ENCODE results near the gene ATAD3B.
"Not testable (repeated sequence)": the region's sequence is repeated elsewhere in the genome, so short reads cannot be mapped to it uniquely, and the experiment has no call there.

The ATAD3B gene

DNA sequence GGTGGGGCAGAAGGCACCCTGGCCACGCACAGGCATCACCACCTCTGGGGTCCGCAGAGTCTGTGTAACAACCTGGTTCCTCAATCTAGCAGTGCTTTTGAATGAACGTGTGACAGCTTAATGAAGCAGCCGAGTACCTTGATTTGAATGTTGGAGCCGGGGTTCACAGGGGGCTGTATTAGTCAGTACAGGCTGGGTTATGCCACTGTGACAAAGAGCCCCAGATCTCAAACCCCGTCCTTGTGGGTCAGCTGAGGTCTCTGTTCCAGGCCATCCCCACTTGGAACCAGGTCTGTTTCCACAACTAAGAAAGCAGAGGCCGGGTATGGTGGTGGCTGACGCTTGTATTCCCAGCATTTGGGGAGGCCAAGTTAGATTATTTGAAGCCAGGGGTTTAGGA is 58.4 kb downstream of the ATAD3B start:
- H3K4me3 ChIP-seq (ENCODE audit: low read depth, low read length): no peak overlapping the region
- TF ChIP-seq, protein P1, sequence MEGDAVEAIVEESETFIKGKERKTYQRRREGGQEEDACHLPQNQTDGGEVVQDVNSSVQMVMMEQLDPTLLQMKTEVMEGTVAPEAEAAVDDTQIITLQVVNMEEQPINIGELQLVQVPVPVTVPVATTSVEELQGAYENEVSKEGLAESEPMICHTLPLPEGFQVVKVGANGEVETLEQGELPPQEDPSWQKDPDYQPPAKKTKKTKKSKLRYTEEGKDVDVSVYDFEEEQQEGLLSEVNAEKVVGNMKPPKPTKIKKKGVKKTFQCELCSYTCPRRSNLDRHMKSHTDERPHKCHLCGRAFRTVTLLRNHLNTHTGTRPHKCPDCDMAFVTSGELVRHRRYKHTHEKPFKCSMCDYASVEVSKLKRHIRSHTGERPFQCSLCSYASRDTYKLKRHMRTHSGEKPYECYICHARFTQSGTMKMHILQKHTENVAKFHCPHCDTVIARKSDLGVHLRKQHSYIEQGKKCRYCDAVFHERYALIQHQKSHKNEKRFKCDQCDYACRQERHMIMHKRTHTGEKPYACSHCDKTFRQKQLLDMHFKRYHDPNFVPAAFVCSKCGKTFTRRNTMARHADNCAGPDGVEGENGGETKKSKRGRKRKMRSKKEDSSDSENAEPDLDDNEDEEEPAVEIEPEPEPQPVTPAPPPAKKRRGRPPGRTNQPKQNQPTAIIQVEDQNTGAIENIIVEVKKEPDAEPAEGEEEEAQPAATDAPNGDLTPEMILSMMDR (IDR thresholded peaks at IDR 0.05; ENCODE audit: low read depth, low read length): no peak

DNA sequence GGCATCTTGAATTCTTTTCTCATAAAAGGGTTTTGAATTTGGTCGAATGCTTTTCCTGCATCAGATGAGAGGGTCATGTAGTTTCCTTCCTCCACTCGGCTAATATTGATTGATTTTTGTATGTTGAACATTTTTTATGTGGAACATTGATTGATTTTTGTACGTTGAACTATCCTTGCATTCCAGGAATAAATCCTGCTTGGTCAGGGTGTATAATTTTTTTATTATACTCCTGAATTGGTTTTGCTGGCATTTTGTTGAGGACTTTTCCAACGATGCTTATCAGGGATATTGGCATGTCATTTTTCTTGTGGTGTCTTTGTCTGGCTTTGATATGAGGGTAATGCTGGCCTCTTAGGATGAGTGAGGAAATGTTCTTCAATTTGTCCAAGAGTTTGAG is 60.4 kb downstream of the ATAD3B start:
- H3K4me3 ChIP-seq (ENCODE audit: low read depth, low read length): no peak overlapping the region
- TF ChIP-seq, protein P1 (IDR thresholded peaks at IDR 0.05; ENCODE audit: low read depth, low read length): no peak

DNA sequence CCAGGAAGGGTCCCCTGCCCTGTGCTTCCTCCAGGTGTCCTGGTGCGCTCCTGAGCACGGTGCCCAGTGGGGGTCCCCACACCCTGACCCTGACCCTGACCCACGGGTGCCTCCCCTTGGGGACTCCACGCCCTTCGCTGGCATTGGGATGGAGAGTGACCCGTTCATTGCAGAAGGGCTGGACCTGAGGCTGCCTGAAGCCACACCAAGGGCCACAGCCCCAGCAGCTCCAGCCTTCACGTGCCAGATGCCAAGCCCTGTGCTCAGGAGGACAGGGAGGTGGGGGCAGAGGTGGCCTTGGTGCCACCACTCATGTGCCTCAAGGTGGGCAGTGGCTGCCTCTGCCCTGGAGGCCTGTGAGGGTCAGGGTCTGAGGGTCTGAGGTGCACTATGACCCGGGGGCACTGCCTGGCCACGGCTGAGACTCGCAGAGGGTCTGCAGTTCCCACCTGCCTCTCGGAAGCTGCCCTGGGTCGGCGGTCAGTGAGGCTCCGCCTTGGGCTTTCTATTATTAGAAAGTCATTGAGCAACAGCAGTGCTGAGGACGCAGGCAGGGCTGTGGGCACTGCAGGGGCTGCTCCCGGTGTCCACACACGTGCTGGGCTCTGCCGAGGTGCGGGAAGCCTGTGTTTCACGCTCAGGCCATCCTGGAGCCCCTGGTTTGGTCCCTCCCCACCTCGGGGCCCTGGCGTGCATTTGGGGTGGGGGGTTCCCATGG is 61.8 kb downstream of the ATAD3B start:
- not testable (repeated sequence) for H3K4me3 ChIP-seq (ENCODE audit: low read depth, low read length)

DNA sequence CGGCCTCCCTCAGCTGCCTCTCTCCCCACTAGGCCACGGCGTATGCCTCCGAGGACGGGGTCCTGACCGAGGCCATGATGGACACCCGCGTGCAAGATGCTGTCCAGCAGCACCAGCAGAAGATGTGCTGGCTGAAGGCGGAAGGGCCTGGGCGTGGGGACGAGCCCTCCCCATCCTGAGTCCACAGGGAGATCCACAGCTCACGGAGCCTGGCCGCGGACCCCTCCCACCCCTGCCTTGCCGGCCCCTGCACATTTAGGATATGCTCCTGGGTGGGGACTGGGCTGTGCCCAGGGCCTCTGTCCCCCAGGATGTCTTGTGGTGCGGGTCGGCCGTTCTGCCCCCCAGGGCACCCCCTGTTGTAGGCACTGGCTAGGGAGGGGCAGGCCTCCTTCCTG is 62.3 kb downstream of the ATAD3B start:
- H3K4me3 ChIP-seq (ENCODE audit: low read depth, low read length): not testable (repeated sequence)

DNA sequence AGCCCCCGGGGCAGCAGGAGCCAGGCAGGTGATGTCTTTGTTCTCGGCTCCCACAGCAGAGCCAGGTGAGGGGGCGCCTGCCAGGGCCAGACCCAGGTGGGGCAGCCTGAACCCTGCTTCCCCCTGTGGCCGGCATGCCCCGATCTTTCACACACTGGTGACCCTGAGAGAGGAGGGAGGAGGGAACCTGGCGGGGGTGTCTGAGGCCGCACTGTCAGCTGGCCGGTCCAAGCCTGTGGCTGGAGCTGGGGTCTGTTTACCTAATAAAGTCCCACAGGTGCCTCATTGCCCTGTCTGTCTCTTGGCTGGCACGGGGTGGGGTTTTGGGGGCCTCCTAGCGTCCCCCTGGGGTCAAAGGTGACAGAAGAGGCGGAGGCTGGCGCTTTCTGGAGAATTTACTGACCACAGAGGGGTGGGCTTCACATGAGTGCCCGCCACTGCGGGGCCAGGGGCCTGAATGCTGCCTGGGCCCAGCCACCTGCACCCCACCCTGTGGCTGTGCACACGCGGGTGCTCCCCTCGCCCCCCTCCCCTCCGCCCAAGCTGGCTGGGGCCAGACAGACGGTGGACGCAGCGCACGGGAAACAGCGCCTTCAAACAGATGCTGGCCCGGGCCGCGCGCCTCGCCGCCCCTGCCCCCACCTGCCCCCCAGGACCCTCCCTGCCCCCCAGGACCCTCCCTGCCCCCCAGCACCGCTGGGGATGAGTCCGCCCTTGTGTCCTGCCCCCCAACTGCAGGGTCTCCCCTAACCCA is 63.0 kb downstream of the ATAD3B start:
- TF ChIP-seq, protein P1 (IDR thresholded peaks at IDR 0.05; ENCODE audit: low read depth, low read length): no peak
- H3K4me3 ChIP-seq (ENCODE audit: low read depth, low read length): no peak overlapping the region

DNA sequence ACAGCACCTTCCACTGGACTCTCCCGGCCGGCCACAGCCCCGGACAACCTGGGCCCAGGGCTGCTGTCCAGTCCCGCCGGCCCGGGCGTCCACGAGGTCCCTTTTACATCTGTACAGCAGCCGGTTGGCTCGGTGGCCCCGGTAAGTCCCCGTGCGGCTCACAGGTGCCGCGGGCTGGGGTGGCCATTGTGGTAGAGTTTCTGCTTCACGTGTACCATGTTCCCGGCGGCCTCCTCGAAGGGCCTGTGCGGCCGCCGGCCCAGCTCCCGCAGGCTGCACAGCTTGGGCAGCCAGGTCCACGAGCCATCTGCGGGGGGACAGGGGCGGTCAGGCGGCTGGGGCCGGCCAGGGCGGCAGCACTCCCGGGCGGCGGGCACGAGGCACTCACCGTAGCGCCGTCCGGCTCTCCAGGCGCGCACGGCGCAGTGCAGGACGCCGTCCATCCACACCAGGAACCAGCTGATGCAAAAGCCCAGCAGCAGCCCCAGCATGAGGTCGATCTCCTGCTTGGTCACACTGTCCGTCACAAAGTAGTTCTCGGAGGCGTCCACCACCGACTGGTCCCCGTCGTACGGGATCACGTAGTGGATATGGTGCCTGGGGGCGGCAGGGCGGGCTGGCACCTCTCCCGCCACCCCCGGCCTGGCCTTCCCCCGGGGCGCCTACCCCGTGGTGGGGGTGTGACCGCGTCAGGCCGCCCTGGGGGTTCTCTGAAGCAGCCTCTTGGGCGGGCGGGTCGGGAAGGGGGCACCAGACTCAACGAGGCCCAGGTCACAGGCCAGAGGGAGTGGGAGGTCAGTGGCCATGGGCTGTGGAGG is 63.8 kb downstream of the ATAD3B start:
- TF ChIP-seq, protein P1 (IDR thresholded peaks at IDR 0.05; ENCODE audit: low read depth, low read length): no peak

DNA sequence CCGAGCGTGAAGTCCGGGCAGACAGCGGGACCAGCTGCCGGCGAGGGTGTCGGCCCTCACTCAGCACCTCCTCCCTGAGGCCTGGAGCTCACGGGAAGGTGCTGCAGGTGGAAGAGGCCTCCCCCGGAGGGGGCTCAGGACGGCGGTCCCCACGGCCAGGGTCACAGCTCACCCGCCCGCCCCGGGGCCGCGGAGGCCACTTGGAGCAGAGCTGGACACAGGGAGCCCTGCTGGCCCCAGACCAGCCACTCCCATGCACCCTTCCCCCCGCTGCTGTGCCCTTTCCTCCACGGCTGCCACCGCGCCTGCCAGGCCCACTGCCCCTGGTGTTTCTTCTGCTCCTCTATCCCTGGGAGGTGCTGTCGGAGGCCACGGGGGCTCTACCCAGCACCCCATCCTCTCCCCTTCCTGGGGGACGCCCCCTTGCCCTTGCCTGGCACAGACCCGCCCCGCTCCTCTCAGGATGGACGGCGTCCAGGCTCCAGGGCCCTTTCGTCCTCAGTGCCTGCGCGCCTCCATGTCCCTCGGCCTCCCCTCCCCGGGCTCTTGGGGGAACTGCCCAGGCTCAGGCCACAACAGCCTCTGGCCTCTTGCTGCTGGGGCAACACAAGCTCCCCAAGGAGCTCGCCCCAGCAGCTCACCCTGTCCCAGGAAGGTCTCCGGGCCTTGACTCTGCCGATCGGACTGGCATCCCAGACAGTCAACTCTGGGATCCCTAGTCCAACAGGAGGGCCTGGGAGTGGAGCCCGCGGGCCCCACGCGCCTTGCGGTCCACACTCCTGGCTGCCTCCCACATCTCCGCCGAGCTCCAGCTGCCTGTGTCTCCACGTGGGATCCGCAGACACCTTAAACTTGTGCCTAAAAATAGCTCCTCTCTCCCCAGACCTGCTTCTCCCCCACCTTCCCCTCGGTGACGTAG is 64.7 kb downstream of the ATAD3B start:
- H3K4me3 ChIP-seq (ENCODE audit: low read depth, low read length): no peak overlapping the region
- TF ChIP-seq, protein P1 (IDR thresholded peaks at IDR 0.05; ENCODE audit: low read depth, low read length): no peak

More for the DNA sequence above, 63.8 kb downstream of the ATAD3B start:
- no peak overlapping the region for H3K4me3 ChIP-seq (ENCODE audit: low read depth, low read length)
